NOMO-1 (cell line): ENCODE data around the gene SNRPA.
A peak's percentile ranks its signal among the peaks of the same experiment; 100 is the strongest.

ENCODE experiments used
- DNase-seq, 2 experiments: peaks; one replicate each; lab custom pipeline; 2025; ENCODE audit not compliant: unreplicated experiment in 2 of 2; lab: John Stamatoyannopoulos, UW

Gene SNRPA

GRCh38 chr19:40799558-40800338, 48.7 kb downstream of the SNRPA start:
- DNase-seq, result peak in 1 of 2 experiments; percentile 4

- DNase-seq, result no peak
These were observed 49.5 kb downstream of the SNRPA start for GRCh38 chr19:40800339-40800996.

GRCh38 chr19:40800997-40801377, 50.0 kb downstream of the SNRPA start:
- no peak for DNase-seq

GRCh38 chr19:40801426-40802299, 50.7 kb downstream of the SNRPA start:
- DNase-seq, result no peak

- no peak for DNase-seq
These were observed 51.5 kb downstream of the SNRPA start for GRCh38 chr19:40802300-40803169.

- DNase-seq, result no peak
These were observed 52.3 kb downstream of the SNRPA start for GRCh38 chr19:40803170-40803856.

GRCh38 chr19:40803857-40804782, 53.1 kb downstream of the SNRPA start:
- DNase-seq, result peak; percentile 24 to 73

GRCh38 chr19:40804783-40805242, 53.8 kb downstream of the SNRPA start:
- no peak for DNase-seq

GRCh38 chr19:40805258-40805868, 54.4 kb downstream of the SNRPA start:
- DNase-seq, result no peak

GRCh38 chr19:40806423-40807146, 55.6 kb downstream of the SNRPA start:
- peak; percentile 25 to 51 for DNase-seq

- DNase-seq, result no peak
These were observed 56.4 kb downstream of the SNRPA start for GRCh38 chr19:40807147-40808020.

- no peak for DNase-seq
These were observed 57.0 kb downstream of the SNRPA start for GRCh38 chr19:40808021-40808325.

- DNase-seq, result no peak
These were observed 57.5 kb downstream of the SNRPA start for GRCh38 chr19:40808497-40808896.

- no peak for DNase-seq
These were observed 58.5 kb downstream of the SNRPA start for GRCh38 chr19:40809358-40810086.

GRCh38 chr19:40810160-40810559, 59.2 kb downstream of the SNRPA start:
- DNase-seq, result no peak
